Panc1 (cell line): Measurements from ENCODE around the gene KRTAP2-3. TPM values are rescaled to one million over a fixed set of nuclear protein-coding genes. Genes with fewer than 3 reads are reported as not detected.

Source experiments
- total RNA-seq: library from RNA; stranded (reverse); gene quantifications from one replicate; pipeline ENCODE4 v1.2.1, GENCODE V29; 2021; ENCODE audit not compliant: unreplicated experiment

Gene KRTAP2-3
- total RNA-seq, 1 experiment from 2014 or later, result not detected

Other genes with a start within 250 kb of the KRTAP2-3 start
- 70.8 TPM for gene KRT10, start 237.5 kb downstream of the KRTAP2-3 start, total RNA-seq
- not detected for gene KRT12, start 192.9 kb downstream of the KRTAP2-3 start, total RNA-seq
- 0.13 TPM for gene KRT20, start 174.9 kb downstream of the KRTAP2-3 start, total RNA-seq
- not detected for gene KRT23, start 122.5 kb downstream of the KRTAP2-3 start, total RNA-seq
- gene KRT39, start 93.2 kb downstream of the KRTAP2-3 start, total RNA-seq, result not detected
- not detected for gene KRT40, start 75.8 kb downstream of the KRTAP2-3 start, total RNA-seq
- not detected for gene KRTAP3-3, start 66.0 kb downstream of the KRTAP2-3 start, total RNA-seq
- not detected for gene KRTAP3-2, start 60.2 kb downstream of the KRTAP2-3 start, total RNA-seq
- not detected for gene KRTAP3-1, start 51.0 kb downstream of the KRTAP2-3 start, total RNA-seq
- not detected for gene KRTAP1-5, start 32.9 kb downstream of the KRTAP2-3 start, total RNA-seq
- gene KRTAP1-4, start 29.9 kb downstream of the KRTAP2-3 start, total RNA-seq, result not detected
- gene KRTAP1-3, start 25.2 kb downstream of the KRTAP2-3 start, total RNA-seq, result not detected
- not detected for gene KRTAP1-1, start 18.7 kb downstream of the KRTAP2-3 start, total RNA-seq
- gene KRTAP2-1, start 12.8 kb downstream of the KRTAP2-3 start, total RNA-seq, result not detected
- not detected for gene KRTAP2-2, start 4.9 kb downstream of the KRTAP2-3 start, total RNA-seq
- not detected for gene KRTAP2-4, start 5.8 kb upstream of the KRTAP2-3 start, total RNA-seq
- gene KRTAP4-7, start 24.0 kb upstream of the KRTAP2-3 start, total RNA-seq, result not detected
- gene KRTAP4-8, start 38.0 kb upstream of the KRTAP2-3 start, total RNA-seq, result not detected
- not detected for gene KRTAP4-16, start 42.1 kb upstream of the KRTAP2-3 start, total RNA-seq
- gene KRTAP4-9, start 45.3 kb upstream of the KRTAP2-3 start, total RNA-seq, result not detected
- not detected for gene KRTAP4-11, start 58.3 kb upstream of the KRTAP2-3 start, total RNA-seq
- gene KRTAP4-12, start 64.1 kb upstream of the KRTAP2-3 start, total RNA-seq, result not detected
- gene KRTAP4-6, start 80.4 kb upstream of the KRTAP2-3 start, total RNA-seq, result not detected
- not detected for gene KRTAP4-5, start 89.7 kb upstream of the KRTAP2-3 start, total RNA-seq
- gene KRTAP4-4, start 100.6 kb upstream of the KRTAP2-3 start, total RNA-seq, result not detected
- not detected for gene KRTAP4-3, start 108.1 kb upstream of the KRTAP2-3 start, total RNA-seq
- not detected for gene KRTAP4-2, start 118.1 kb upstream of the KRTAP2-3 start, total RNA-seq
- not detected for gene KRTAP4-1, start 124.8 kb upstream of the KRTAP2-3 start, total RNA-seq
- not detected for gene KRTAP9-1, start 129.8 kb upstream of the KRTAP2-3 start, total RNA-seq
- not detected for gene KRTAP9-2, start 166.5 kb upstream of the KRTAP2-3 start, total RNA-seq
- not detected for gene KRTAP9-3, start 172.3 kb upstream of the KRTAP2-3 start, total RNA-seq
- not detected for gene KRTAP9-8, start 177.9 kb upstream of the KRTAP2-3 start, total RNA-seq
- gene KRTAP9-4, start 189.6 kb upstream of the KRTAP2-3 start, total RNA-seq, result not detected
- gene KRTAP9-9, start 195.3 kb upstream of the KRTAP2-3 start, total RNA-seq, result not detected
- not detected for gene KRTAP9-6, start 205.3 kb upstream of the KRTAP2-3 start, total RNA-seq
- gene KRTAP9-7, start 215.6 kb upstream of the KRTAP2-3 start, total RNA-seq, result not detected
- not detected for gene KRTAP29-1, start 242.7 kb upstream of the KRTAP2-3 start, total RNA-seq
- not detected for gene KRTAP16-1, start 249.2 kb upstream of the KRTAP2-3 start, total RNA-seq